HG03280 (cell line): ENCODE measurements around the gene ATP5F1E.
A peak's percentile ranks its signal among the peaks of the same experiment; 100 is the strongest.
"Not testable (repeated sequence)": the region's sequence is repeated elsewhere in the genome, so short reads cannot be mapped to it uniquely, and the experiment has no call there.

Experiments
- ATAC-seq: cut with Tn5 transposase; IDR thresholded peaks from one replicate; pipeline ENCODE4 v1.9.1; 2021; ENCODE audit warnings: mild to moderate bottlenecking, moderate library complexity; ENCODE audit not compliant: unreplicated experiment

Gene ATP5F1E

GRCh38 chr20:58992911-58993310, 39.2 kb downstream of the ATP5F1E start:
- ATAC-seq = no peak

GRCh38 chr20:58991715-58992114, 40.4 kb downstream of the ATP5F1E start:
- ATAC-seq = no peak

- ATAC-seq = no peak
Measured at GRCh38 chr20:58990651-58991445, 41.3 kb downstream of the ATP5F1E start.

GRCh38 chr20:58989196-58989595, 42.9 kb downstream of the ATP5F1E start:
- no peak for ATAC-seq

GRCh38 chr20:58988565-58988882, 43.6 kb downstream of the ATP5F1E start:
- no peak for ATAC-seq

- no peak for ATAC-seq
Measured at GRCh38 chr20:58987790-58988564, 44.2 kb downstream of the ATP5F1E start.

- no peak for ATAC-seq
Measured at GRCh38 chr20:58986968-58987517, 45.1 kb downstream of the ATP5F1E start.

- no peak for ATAC-seq
Measured at GRCh38 chr20:58986286-58986967, 45.7 kb downstream of the ATP5F1E start.

GRCh38 chr20:58985656-58986055, 46.5 kb downstream of the ATP5F1E start:
- no peak for ATAC-seq

- no peak for ATAC-seq
Measured at GRCh38 chr20:58984691-58985090, 47.4 kb downstream of the ATP5F1E start.

- not testable (repeated sequence) for ATAC-seq
Measured at GRCh38 chr20:58983115-58983468, 49.0 kb downstream of the ATP5F1E start.

GRCh38 chr20:58982406-58983114, 49.6 kb downstream of the ATP5F1E start:
- no peak for ATAC-seq

GRCh38 chr20:58981628-58982364, 50.3 kb downstream of the ATP5F1E start:
- no peak for ATAC-seq

- ATAC-seq = peak; percentile 86
Measured at GRCh38 chr20:58980711-58981627, 51.2 kb downstream of the ATP5F1E start, which contains the start of gene NELFCD. TSS of gene NELFCD (plus strand) at chr20:58981256. CDS start at chr20:58981310, 54 bp downstream.

- ATAC-seq = no peak
Measured at GRCh38 chr20:58978351-58979190, 53.6 kb downstream of the ATP5F1E start.

- ATAC-seq = no peak
Measured at GRCh38 chr20:58976061-58976730, 55.9 kb downstream of the ATP5F1E start.
